Mesendoderm (in vitro differentiated cells): ENCODE measurements around the gene PHLDA3.

ENCODE experiments used
- DNase-seq: peaks from one replicate; pipeline ENCODE4 v3.0.0; 2013
- H2AK5ac ChIP-seq: 2 replicates; pipeline ENCODE4 v1.6.1; 2013; ENCODE audit warnings: low read length, inconsistent platforms
- H2BK120ac ChIP-seq: 2 replicates; pipeline ENCODE4 v1.6.1; 2013; ENCODE audit warnings: low read depth, mild to moderate bottlenecking, low read length, moderate library complexity, mixed read lengths
- H2BK15ac ChIP-seq: replicated peaks from 2 replicates; pipeline ENCODE4 v1.6.1; 2013; ENCODE audit warnings: low read depth, mild to moderate bottlenecking, moderate library complexity
- H2BK5ac ChIP-seq: 2 replicates; pipeline ENCODE4 v1.6.1; 2013; ENCODE audit warnings: low read length, inconsistent platforms
- H3K18ac ChIP-seq: 2 replicates; pipeline ENCODE4 v1.6.1; 2013; ENCODE audit warnings: mild to moderate bottlenecking, low read length, mixed read lengths
- H3K23ac ChIP-seq: one replicate; pipeline ENCODE4 v1.6.1; 2013; ENCODE audit warnings: low read length
- H3K27ac ChIP-seq: 2 replicates; pipeline ENCODE4 v1.5.1; 2013; ENCODE audit warnings: low read depth, mild to moderate bottlenecking, inconsistent platforms, low read length, moderate library complexity
- H3K27me3 ChIP-seq: 2 replicates; pipeline ENCODE4 v1.6.1; 2013; ENCODE audit warnings: low read length, control low read depth, mild to moderate bottlenecking, inconsistent platforms; ENCODE audit not compliant: insufficient read depth, poor library complexity
- H3K36me3 ChIP-seq: 2 replicates; pipeline ENCODE4 v1.6.1; 2013; ENCODE audit warnings: low read length, inconsistent platforms; ENCODE audit not compliant: control insufficient read depth, insufficient read depth
- H3K4ac ChIP-seq: one replicate; pipeline ENCODE4 v1.6.1; 2013; ENCODE audit warnings: low read depth, mild to moderate bottlenecking, low read length, moderate library complexity
- H3K4me1 ChIP-seq: 2 replicates; pipeline ENCODE4 v1.6.1; 2013; ENCODE audit warnings: low read depth, low read length, inconsistent platforms; ENCODE audit not compliant: control insufficient read depth
- H3K4me2 ChIP-seq: 2 replicates; pipeline ENCODE4 v1.6.1; 2013; ENCODE audit warnings: low read length
- H3K4me3 ChIP-seq: 2 replicates; pipeline ENCODE4 v1.5.1; 2013; ENCODE audit warnings: mild to moderate bottlenecking, low read length
- H3K56ac ChIP-seq: one replicate; pipeline ENCODE4 v1.6.1; 2013; ENCODE audit warnings: low read length
- H3K79me1 ChIP-seq: 2 replicates; pipeline ENCODE4 v1.6.1; 2013; ENCODE audit warnings: low read length, inconsistent platforms
- H3K79me2 ChIP-seq: 2 replicates; pipeline ENCODE4 v1.6.1; 2013; ENCODE audit warnings: mild to moderate bottlenecking, low read length; ENCODE audit not compliant: control insufficient read depth, insufficient read depth
- H3K9ac ChIP-seq: 2 replicates; pipeline ENCODE4 v1.6.1; 2013; ENCODE audit warnings: low read length, inconsistent platforms
- H4K5ac ChIP-seq: one replicate; pipeline ENCODE4 v1.6.1; 2013; ENCODE audit warnings: low read length
- H4K8ac ChIP-seq: one replicate; pipeline ENCODE4 v1.6.1; 2013; ENCODE audit warnings: low read depth, mild to moderate bottlenecking, control low read depth, low read length, moderate library complexity
- WGBS: extraction: QIAGEN DNeasy Blood & Tissue Kit; methylation state at CpG from one replicate; pipeline ENCODE4 v1.1.7; 2013; ENCODE audit warnings: low lambda C conversion rate, missing lambda C conversion rate; ENCODE audit not compliant: insufficient coverage; ENCODE audit errors: extremely low coverage; 5-methylcytosine and 5-hydroxymethylcytosine counted together

Gene PHLDA3

GRCh38 chr1:201506092-201506491, 37.1 kb upstream of the PHLDA3 start:
- Histone ChIP-seq H4K5ac (no peak overlapping the region), H3K27ac (no peak overlapping the region), H3K23ac (no peak overlapping the region), H2BK15ac (no peak overlapping the region), H3K36me3 (no peaks in the 10 kb centered on the region), H3K4ac (no peak overlapping the region), H2BK120ac (no peak overlapping the region), H2BK5ac (no peak overlapping the region), H3K27me3 (no peaks in the 10 kb centered on the region), H3K79me1 (peaks cover 2% of the 10 kb centered on the region), H3K9ac (peak overlapping the region; percentile 74), H2AK5ac (no peak overlapping the region), H3K56ac (peak overlapping the region; percentile 84), H3K4me3 (no peak overlapping the region), H3K79me2 (peaks cover 2% of the 10 kb centered on the region), H3K4me1 (peaks cover 6% of the 10 kb centered on the region), H3K4me2 (peak overlapping the region; percentile 51), H3K18ac (no peak overlapping the region), H4K8ac (no peak overlapping the region)
- WGBS: no CpG with 5 or more reads among the region's 3 CpGs
- no peak for DNase-seq

GRCh38 chr1:201505503-201505890, 36.5 kb upstream of the PHLDA3 start:
- H3K27me3 ChIP-seq: no peaks in the 10 kb centered on the region
- H3K4me1 ChIP-seq: peaks cover 8% of the 10 kb centered on the region
- H3K4me2 ChIP-seq: no peak overlapping the region
- no peak overlapping the region for H2BK120ac ChIP-seq
- H2BK15ac ChIP-seq: no peak overlapping the region
- WGBS: no CpG with 5 or more reads among the region's 4 CpGs
- no peak overlapping the region for H3K23ac ChIP-seq
- peak overlapping the region; percentile 61 for H3K56ac ChIP-seq
- no peak overlapping the region for H3K27ac ChIP-seq
- H4K5ac ChIP-seq: no peak overlapping the region
- H4K8ac ChIP-seq: no peak overlapping the region
- H3K9ac ChIP-seq: peak overlapping the region; percentile 5
- H3K79me1 ChIP-seq: peaks cover 2% of the 10 kb centered on the region
- H3K36me3 ChIP-seq: no peaks in the 10 kb centered on the region
- H2BK5ac ChIP-seq: no peak overlapping the region
- H3K4me3 ChIP-seq: no peak overlapping the region
- peaks cover 2% of the 10 kb centered on the region for H3K79me2 ChIP-seq
- H2AK5ac ChIP-seq: no peak overlapping the region
- peak overlapping the region; percentile 11 for H3K18ac ChIP-seq
- no peak overlapping the region for H3K4ac ChIP-seq
- DNase-seq: peak; percentile 76

- Histone ChIP-seq H3K4me3 (no peak overlapping the region), H3K27ac (no peak overlapping the region)
Measured at GRCh38 chr1:201504799-201505502, 36.0 kb upstream of the PHLDA3 start.

GRCh38 chr1:201504179-201504631, 35.2 kb upstream of the PHLDA3 start:
- no peak overlapping the region for H3K4ac ChIP-seq
- no peaks in the 10 kb centered on the region for H3K36me3 ChIP-seq
- H2BK5ac ChIP-seq: no peak overlapping the region
- H2BK15ac ChIP-seq: no peak overlapping the region
- H3K79me2 ChIP-seq: peaks cover 2% of the 10 kb centered on the region
- no peak overlapping the region for H3K4me3 ChIP-seq
- DNase-seq: no peak
- H4K5ac ChIP-seq: no peak overlapping the region
- H3K18ac ChIP-seq: no peak overlapping the region
- H3K4me2 ChIP-seq: no peak overlapping the region
- H4K8ac ChIP-seq: no peak overlapping the region
- H3K23ac ChIP-seq: no peak overlapping the region
- no CpG with 5 or more reads among the region's 3 CpGs for WGBS
- H3K27me3 ChIP-seq: no peaks in the 10 kb centered on the region
- no peak overlapping the region for H3K56ac ChIP-seq
- H3K4me1 ChIP-seq: peaks cover 13% of the 10 kb centered on the region
- H2AK5ac ChIP-seq: no peak overlapping the region
- no peak overlapping the region for H3K9ac ChIP-seq
- peaks cover 2% of the 10 kb centered on the region for H3K79me1 ChIP-seq
- peak overlapping the region; percentile 81 for H3K27ac ChIP-seq
- no peak overlapping the region for H2BK120ac ChIP-seq

More at GRCh38 chr1:201504799-201505502, 36.0 kb upstream of the PHLDA3 start:
- no peaks in the 10 kb centered on the region for H3K36me3 ChIP-seq
- H3K4ac ChIP-seq: no peak overlapping the region
- DNase-seq: no peak
- H3K27me3 ChIP-seq: no peaks in the 10 kb centered on the region
- H3K23ac ChIP-seq: no peak overlapping the region
- no peak overlapping the region for H2BK5ac ChIP-seq
- no peak overlapping the region for H2BK15ac ChIP-seq
- H3K56ac ChIP-seq: no peak overlapping the region
- peaks cover 2% of the 10 kb centered on the region for H3K79me2 ChIP-seq
- no peak overlapping the region for H3K18ac ChIP-seq
- no CpG with 5 or more reads among the region's 9 CpGs for WGBS
- H2BK120ac ChIP-seq: no peak overlapping the region
- H3K79me1 ChIP-seq: peaks cover 2% of the 10 kb centered on the region
- peak overlapping the region; percentile 7 for H3K4me2 ChIP-seq
- no peak overlapping the region for H4K5ac ChIP-seq
- no peak overlapping the region for H3K9ac ChIP-seq
- no peak overlapping the region for H2AK5ac ChIP-seq
- no peak overlapping the region for H4K8ac ChIP-seq
- peaks cover 13% of the 10 kb centered on the region for H3K4me1 ChIP-seq

GRCh38 chr1:201503397-201504176, 34.6 kb upstream of the PHLDA3 start:
- H3K36me3 ChIP-seq: no peaks in the 10 kb centered on the region
- no peak overlapping the region for H3K18ac ChIP-seq
- no peak overlapping the region for H2BK5ac ChIP-seq
- H4K8ac ChIP-seq: no peak overlapping the region
- no peak overlapping the region for H2BK15ac ChIP-seq
- peak overlapping the region; percentile 3 for H3K9ac ChIP-seq
- H3K4me2 ChIP-seq: peak overlapping the region; percentile 13
- peak overlapping the region; percentile 62 for H3K56ac ChIP-seq
- no peak overlapping the region for H2BK120ac ChIP-seq
- no CpG with 5 or more reads among the region's 13 CpGs for WGBS
- H4K5ac ChIP-seq: no peak overlapping the region
- H3K27ac ChIP-seq: peak overlapping the region; percentile 81
- peak; percentile 93 for DNase-seq
- no peak overlapping the region for H3K23ac ChIP-seq
- peaks cover 2% of the 10 kb centered on the region for H3K79me1 ChIP-seq
- H3K4ac ChIP-seq: no peak overlapping the region
- H3K27me3 ChIP-seq: no peaks in the 10 kb centered on the region
- no peak overlapping the region for H3K4me3 ChIP-seq
- peaks cover 13% of the 10 kb centered on the region for H3K4me1 ChIP-seq
- no peak overlapping the region for H2AK5ac ChIP-seq
- H3K79me2 ChIP-seq: peaks cover 2% of the 10 kb centered on the region
